Head of caudate nucleus (tissue), 42 donors: ENCODE measurements around the gene UBE2G1.

Source experiments
- DNase-seq, 42 donors: peaks; one replicate each; pipeline versions ENCODE4 v3.0.0 to v3.0.0-alpha.2; 2020 to 2021; ENCODE audit warnings: mixed read lengths in 7 of 42
- intact Hi-C: fragments of 100-400 bp; cut with DNase I; formaldehyde crosslinking; loops from one replicate; pipeline ENCODE4 v1.15.0; 2022

UBE2G1 gene

GRCh38 chr17:4232168-4232813 is 134.2 kb downstream of the UBE2G1 start:
- DNase-seq = no peak
- intact Hi-C loops = no loop called here

GRCh38 chr17:4229627-4230541 is 136.6 kb downstream of the UBE2G1 start:
- DNase-seq = peak in 12 of 42 donors; percentile 4 to 65 (median 28)
- intact Hi-C loops = no loop called here

GRCh38 chr17:4221899-4222659 is 144.4 kb downstream of the UBE2G1 start:
- intact Hi-C loops = no loop called here

GRCh38 chr17:4221163-4221562 is 145.3 kb downstream of the UBE2G1 start:
- DNase-seq = peak in 1 of 42 donors; percentile 26

More at GRCh38 chr17:4221899-4222659, 144.4 kb downstream of the UBE2G1 start:
- peak in 1 of 42 donors; percentile 30 for DNase-seq

GRCh38 chr17:4220655-4221054 is 145.8 kb downstream of the UBE2G1 start:
- intact Hi-C loops = no loop called here
- peak in 1 of 42 donors; percentile 37 for DNase-seq

More at GRCh38 chr17:4221163-4221562, 145.3 kb downstream of the UBE2G1 start:
- intact Hi-C loops = no loop called here
